HFFc6 (cell line): Measurements from ENCODE around the gene PHKG2. TPM values are rescaled to one million over a fixed set of nuclear protein-coding genes. Genes with fewer than 3 reads are reported as not detected.
"Not testable (repeated sequence)": the region's sequence is repeated elsewhere in the genome, so short reads cannot be mapped to it uniquely, and the experiment has no call there.

Source experiments
- DNase-seq: peaks from one replicate; pipeline ENCODE4 v3.0.0-alpha.2; 2018
- H3K27ac Mint-ChIP-seq: 2 replicates; pipeline ENCODE4 v1.8.0; 2020; ENCODE audit warnings: mild to moderate bottlenecking, mixed read lengths
- H3K27me3 Mint-ChIP-seq: 2 replicates; pipeline ENCODE4 v1.8.0; 2021; ENCODE audit warnings: mild to moderate bottlenecking, moderate library complexity, mixed read lengths; ENCODE audit not compliant: insufficient read depth
- H3K36me3 Mint-ChIP-seq: 2 replicates; pipeline ENCODE4 v1.8.0; 2021; ENCODE audit warnings: low read depth, mixed read lengths
- H3K4me1 Mint-ChIP-seq: 2 replicates; pipeline ENCODE4 v1.8.0; 2020; ENCODE audit warnings: low read depth, mixed read lengths
- H3K4me3 Mint-ChIP-seq: 2 replicates; pipeline ENCODE4 v1.8.0; 2020; ENCODE audit warnings: mild to moderate bottlenecking, moderate library complexity, mixed read lengths
- H3K9me3 Mint-ChIP-seq: 2 replicates; pipeline ENCODE4 v1.8.0; 2020; ENCODE audit warnings: mild to moderate bottlenecking, mixed read lengths
- CTCF ChIP-seq: fragments of 200-600 bp; sonication (generic); IDR thresholded peaks from 2 replicates; pipeline ENCODE4 v1.5.0; 2021; ENCODE audit warnings: antibody characterized with exemption, mild to moderate bottlenecking
- total RNA-seq, 6 experiments: library from RNA; stranded (reverse); fragmentation: NEBNext Ultra II Directional; extraction: Animal tissue kit (Norgen Biotek cat#: 25700); gene quantifications; 2 replicates in 1 of 6; 3 replicates in 5 of 6; pipeline ENCODE4 v1.2.3, GENCODE V29; 2021

PHKG2 gene
- total RNA-seq, 6 experiments from 2014 or later: 26.6 to 31.0 (median 27.7) TPM

GRCh38 chr16:30700971-30701370 lies 47.3 kb upstream of the PHKG2 start:
- H3K4me3 Mint-ChIP-seq: peak overlapping the region; percentile 34

DNA sequence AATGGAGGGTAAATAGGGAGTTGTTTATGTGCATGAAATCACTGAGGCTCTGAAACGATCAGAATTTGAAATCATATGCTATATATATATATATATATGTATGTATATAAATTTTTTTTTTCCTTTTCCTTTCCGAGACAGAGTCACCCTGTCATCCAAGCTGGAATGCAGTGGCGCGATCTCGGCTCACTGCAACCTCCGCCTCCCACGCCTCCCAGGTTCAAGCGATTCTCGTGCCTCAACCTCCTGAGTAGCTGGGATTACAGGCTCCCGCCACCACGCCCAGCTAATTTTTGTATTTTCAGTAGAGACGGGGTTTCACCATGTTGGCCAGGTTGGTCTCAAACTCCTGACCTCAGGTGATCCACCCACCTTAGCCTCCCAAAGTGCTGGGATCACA lies 45.2 kb upstream of the PHKG2 start:
- Mint-ChIP-seq H3K36me3 (peaks cover 29% of the 10 kb centered on the region), H3K4me1 (peaks cover 18% of the 10 kb centered on the region)
- not testable (repeated sequence) for DNase-seq, H3K27ac Mint-ChIP-seq, H3K4me3 Mint-ChIP-seq, H3K27me3 Mint-ChIP-seq, H3K9me3 Mint-ChIP-seq

More at GRCh38 chr16:30700971-30701370, 47.3 kb upstream of the PHKG2 start:
- Mint-ChIP-seq H3K9me3 (no peaks in the 10 kb centered on the region), H3K27ac (peak overlapping the region; percentile 51; the same call in 1 of the 2 replicates), H3K36me3 (peaks cover 14% of the 10 kb centered on the region), H3K4me1 (peaks cover 27% of the 10 kb centered on the region), H3K27me3 (peaks cover 2% of the 10 kb centered on the region; the same call in 1 of the 2 replicates)
- no peak for DNase-seq
- TF ChIP-seq CTCF: no peak

DNA sequence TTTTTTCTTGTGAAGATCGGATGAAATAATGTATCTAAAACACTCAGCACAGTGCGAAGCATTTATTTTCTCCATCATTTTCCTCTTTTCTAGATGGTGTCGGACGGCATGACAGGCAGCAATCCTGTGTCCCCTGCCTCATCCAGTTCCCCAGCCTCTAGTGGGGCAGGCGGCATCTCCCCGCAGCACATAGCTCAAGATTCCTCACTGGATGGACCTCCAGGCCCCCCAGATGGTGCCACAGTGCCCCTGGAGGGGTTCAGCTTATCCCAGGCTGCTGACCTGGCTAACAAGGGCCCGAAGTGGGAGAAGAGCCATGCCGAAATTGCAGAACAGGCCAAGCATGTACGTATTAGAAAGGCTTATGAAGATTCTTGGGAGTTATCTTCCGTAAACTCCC lies 44.3 kb upstream of the PHKG2 start:
- Mint-ChIP-seq H3K27me3 (no peaks in the 10 kb centered on the region; the same call in 1 of the 2 replicates), H3K4me3 (no peak overlapping the region), H3K27ac (no peak overlapping the region), H3K36me3 (peaks cover 29% of the 10 kb centered on the region), H3K9me3 (no peaks in the 10 kb centered on the region), H3K4me1 (peaks cover 18% of the 10 kb centered on the region)
- no peak for TF ChIP-seq CTCF
- DNase-seq: no peak

- Mint-ChIP-seq H3K4me1 (peaks cover 14% of the 10 kb centered on the region), H3K27ac (no peak overlapping the region), H3K27me3 (no peaks in the 10 kb centered on the region; the same call in 1 of the 2 replicates), H3K4me3 (no peak overlapping the region), H3K9me3 (no peaks in the 10 kb centered on the region), H3K36me3 (peaks cover 32% of the 10 kb centered on the region)
- no peak for DNase-seq
- no peak for TF ChIP-seq CTCF
Measured at GRCh38 chr16:30706046-30706445, 42.2 kb upstream of the PHKG2 start.

GRCh38 chr16:30710971-30711370 lies 37.3 kb upstream of the PHKG2 start:
- Mint-ChIP-seq H3K9me3 (no peaks in the 10 kb centered on the region), H3K4me3 (no peak overlapping the region), H3K27me3 (peaks cover 2% of the 10 kb centered on the region), H3K36me3 (peaks cover 73% of the 10 kb centered on the region), H3K27ac (peak overlapping the region; percentile 62), H3K4me1 (peaks cover 42% of the 10 kb centered on the region)
- DNase-seq: peak; percentile 19
- TF ChIP-seq CTCF: no peak

- no peak for DNase-seq
- H3K27ac Mint-ChIP-seq: peak overlapping the region; percentile 24; the same call in 1 of the 2 replicates
- TF ChIP-seq CTCF: no peak
- H3K4me3 Mint-ChIP-seq: no peak overlapping the region
- H3K27me3 Mint-ChIP-seq: peaks cover 5% of the 10 kb centered on the region
- H3K4me1 Mint-ChIP-seq: peaks cover 49% of the 10 kb centered on the region
- H3K9me3 Mint-ChIP-seq: no peaks in the 10 kb centered on the region
- peaks cover 79% of the 10 kb centered on the region for H3K36me3 Mint-ChIP-seq
Measured at GRCh38 chr16:30711712-30712111, 36.5 kb upstream of the PHKG2 start.
